DOHH2 (cell line): ENCODE data around the gene KLHL1.

ENCODE experiments used
- CTCF ChIP-seq: fragments of 200-600 bp; sonication (generic); IDR thresholded peaks from one replicate; pipeline ENCODE4 v1.5.1; 2014; ENCODE audit warnings: antibody characterized with exemption, mild to moderate bottlenecking, low read depth, low read length; ENCODE audit not compliant: poor library complexity, severe bottlenecking
- EZH2phosphoT487 ChIP-seq: fragments of 200-600 bp; sonication (generic); IDR thresholded peaks from 2 replicates; pipeline ENCODE4 v1.6.1; 2017; ENCODE audit warnings: borderline replicate concordance, mild to moderate bottlenecking, antibody characterized with exemption, low read length, moderate library complexity, mixed read lengths

GRCh38 chr13:69903081-69903480 is 205.2 kb downstream of the KLHL1 start:
- TF ChIP-seq CTCF (no peak), EZH2phosphoT487 (no peak)
